Eye (tissue), 1 donor: ENCODE data around the gene SPACA7.
A peak's percentile ranks its signal among the peaks of the same experiment; 100 is the strongest.

Experiments
- DNase-seq: peaks from one replicate; pipeline ENCODE4 v3.0.0-alpha.2; 2015

The SPACA7 gene

GRCh38 chr13:112376050-112376681 lies at the start of gene SPACA7:
TSS of gene SPACA7 (plus strand) at chr13:112376355. CDS start at chr13:112376386, 31 bp downstream.
- DNase-seq = no peak

DNA sequence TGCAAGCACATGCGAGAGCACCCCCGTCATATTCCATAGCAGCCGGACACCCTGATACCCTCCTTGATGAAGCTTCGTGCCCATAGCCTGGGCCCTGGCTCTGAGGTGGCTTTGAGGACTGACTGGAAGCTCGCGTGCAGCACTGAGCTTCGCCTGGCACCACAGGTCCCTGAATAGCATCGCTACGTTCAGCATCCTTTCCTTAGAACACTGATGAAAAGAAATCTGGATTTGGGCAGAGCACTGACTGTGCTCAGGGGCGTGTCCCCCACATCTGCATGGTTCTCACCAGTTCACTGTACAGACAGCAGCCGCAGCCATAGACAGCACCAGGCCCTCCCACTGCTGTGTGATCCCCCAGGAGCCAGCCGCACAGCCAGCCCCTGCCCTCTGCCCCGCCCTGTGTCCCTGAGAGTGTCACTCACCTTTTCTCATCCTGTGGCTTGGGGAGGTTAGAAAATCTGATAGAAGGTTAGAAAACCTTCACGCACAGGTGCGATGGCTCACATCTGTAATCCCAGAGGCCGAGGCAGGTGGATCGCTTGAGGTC lies 49.3 kb upstream of the SPACA7 start:
- DNase-seq = no peak

DNA sequence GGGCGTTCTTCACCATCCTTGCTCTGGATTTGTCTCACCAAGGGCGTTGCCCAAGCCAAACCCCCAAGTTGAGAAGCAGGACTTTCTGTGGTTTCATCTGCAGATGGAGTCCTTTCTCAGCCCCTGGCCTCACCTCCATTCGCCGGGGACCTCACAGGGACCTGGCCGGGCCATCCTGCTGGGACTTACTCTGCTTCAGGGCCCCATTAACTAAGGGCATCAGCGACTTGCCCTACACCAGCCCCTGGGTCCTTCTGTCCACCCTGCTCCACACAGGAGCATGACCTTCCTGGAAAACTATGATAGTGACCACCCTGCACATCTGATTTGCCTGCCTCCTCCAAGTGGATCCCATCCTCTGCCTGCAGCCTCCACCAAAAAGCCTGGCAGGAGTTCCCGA lies 47.2 kb upstream of the SPACA7 start:
- no peak for DNase-seq

GRCh38 chr13:112329376-112329775 lies 46.8 kb upstream of the SPACA7 start:
- DNase-seq = no peak

- no peak for DNase-seq
Observed at GRCh38 chr13:112330066-112330465, 46.1 kb upstream of the SPACA7 start.

- DNase-seq = peak; percentile 69
Observed at GRCh38 chr13:112330479-112331381, 45.4 kb upstream of the SPACA7 start.

- no peak for DNase-seq
Observed at GRCh38 chr13:112331675-112332074, 44.5 kb upstream of the SPACA7 start.

DNA sequence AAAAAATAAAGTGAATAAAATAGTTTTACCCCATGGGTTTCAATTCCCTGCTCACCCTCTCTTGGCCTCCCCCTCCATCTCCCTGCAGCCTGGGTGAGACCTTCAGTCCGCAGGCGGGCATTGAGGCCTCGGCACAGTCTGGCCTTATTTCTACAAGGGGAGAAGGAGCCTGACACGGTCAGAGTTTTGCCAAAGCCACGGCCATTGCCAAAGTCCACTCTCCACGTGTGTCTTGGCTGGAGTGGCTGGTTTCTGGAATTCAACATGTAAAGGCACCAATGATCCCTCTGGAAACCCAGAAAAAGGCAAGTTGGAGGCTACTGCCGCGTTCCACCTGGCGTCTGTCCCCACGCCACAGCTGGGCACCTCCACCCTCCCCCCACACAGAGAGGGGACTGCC lies 43.4 kb upstream of the SPACA7 start:
- no peak for DNase-seq

- no peak for DNase-seq
Observed at GRCh38 chr13:112333756-112334543, 42.2 kb upstream of the SPACA7 start.

- DNase-seq = no peak
Observed at GRCh38 chr13:112335135-112335534, 41.0 kb upstream of the SPACA7 start.

- no peak for DNase-seq
Observed at GRCh38 chr13:112341446-112341845, 34.7 kb upstream of the SPACA7 start.

- no peak for DNase-seq
Observed at GRCh38 chr13:112341976-112342735, 34.0 kb upstream of the SPACA7 start.

- DNase-seq = no peak
Observed at GRCh38 chr13:112342841-112343361, 33.3 kb upstream of the SPACA7 start.

DNA sequence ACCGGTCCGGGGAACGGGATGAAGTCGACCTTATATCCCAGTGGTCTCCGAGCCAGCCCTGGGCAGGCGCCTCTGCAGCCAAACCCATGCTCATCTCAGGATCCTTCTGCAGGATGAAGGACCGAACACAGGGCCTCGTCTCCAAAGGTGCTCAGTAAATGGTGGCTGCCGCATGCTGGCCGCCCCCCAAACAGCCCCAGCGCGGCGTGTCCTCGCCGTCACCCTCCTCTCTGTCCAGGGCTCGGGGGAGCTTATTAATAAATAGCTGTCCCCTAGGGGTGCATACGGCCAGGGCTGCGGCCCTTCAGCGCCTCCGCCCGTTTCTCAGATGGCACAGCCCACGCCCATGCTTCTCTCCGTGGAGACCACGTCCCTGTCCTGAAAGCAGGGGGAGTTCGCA lies 32.6 kb upstream of the SPACA7 start:
- DNase-seq = no peak

DNA sequence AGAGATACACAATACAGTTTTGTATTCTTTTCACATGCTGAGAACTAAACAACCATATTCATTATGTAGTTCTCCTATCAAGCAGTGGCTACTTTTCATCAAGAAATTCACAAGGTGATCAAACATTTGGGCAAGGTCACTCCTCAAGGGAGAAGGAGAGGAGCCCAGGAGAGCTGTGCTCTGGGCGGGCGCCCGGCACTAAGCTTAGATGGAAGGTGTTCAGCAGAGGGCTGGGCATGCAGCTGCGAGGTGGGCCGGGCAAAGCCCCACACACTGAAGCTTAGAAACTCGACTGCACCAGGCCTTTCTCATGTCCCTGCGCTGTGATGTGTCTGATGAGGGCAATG lies 30.4 kb upstream of the SPACA7 start:
- no peak for DNase-seq

- DNase-seq = peak; percentile 72
Observed at GRCh38 chr13:112346173-112346898, 29.8 kb upstream of the SPACA7 start.

DNA sequence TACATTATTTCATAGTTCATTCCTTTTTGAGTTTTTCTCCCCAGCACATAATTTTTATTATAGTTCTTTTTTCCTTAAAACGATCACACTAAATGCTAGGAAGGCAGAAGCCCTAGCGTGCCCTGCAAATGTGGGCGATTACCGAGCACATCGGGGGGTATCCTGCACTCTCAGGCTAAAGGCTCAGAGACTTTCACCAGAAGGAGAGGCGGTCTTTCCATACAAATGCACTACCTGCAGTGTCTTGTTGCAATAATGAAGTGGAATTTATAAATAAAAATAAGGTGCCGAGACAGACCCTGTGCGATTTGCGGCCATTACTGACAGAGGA lies 29.3 kb upstream of the SPACA7 start:
- peak; percentile 28 for DNase-seq

DNA sequence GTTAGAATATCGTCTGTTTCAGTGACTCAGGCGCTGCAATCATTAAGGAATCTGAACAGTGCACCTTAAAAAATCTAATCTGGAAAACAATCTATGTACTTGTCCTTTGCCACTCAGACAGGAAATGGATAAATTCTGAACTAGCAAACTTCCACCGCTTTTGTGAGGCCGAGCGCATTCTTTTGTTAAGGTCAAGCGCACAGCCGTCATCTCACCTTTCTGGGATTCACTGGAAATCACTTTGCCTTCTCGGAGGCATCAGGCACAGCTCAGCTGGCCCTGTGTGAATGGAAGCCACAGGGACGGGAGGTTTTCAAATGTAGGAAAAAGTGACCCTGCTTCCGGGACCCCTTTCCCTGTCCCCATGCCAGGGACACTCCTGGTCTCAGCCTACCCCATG lies 28.2 kb upstream of the SPACA7 start:
- no peak for DNase-seq

DNA sequence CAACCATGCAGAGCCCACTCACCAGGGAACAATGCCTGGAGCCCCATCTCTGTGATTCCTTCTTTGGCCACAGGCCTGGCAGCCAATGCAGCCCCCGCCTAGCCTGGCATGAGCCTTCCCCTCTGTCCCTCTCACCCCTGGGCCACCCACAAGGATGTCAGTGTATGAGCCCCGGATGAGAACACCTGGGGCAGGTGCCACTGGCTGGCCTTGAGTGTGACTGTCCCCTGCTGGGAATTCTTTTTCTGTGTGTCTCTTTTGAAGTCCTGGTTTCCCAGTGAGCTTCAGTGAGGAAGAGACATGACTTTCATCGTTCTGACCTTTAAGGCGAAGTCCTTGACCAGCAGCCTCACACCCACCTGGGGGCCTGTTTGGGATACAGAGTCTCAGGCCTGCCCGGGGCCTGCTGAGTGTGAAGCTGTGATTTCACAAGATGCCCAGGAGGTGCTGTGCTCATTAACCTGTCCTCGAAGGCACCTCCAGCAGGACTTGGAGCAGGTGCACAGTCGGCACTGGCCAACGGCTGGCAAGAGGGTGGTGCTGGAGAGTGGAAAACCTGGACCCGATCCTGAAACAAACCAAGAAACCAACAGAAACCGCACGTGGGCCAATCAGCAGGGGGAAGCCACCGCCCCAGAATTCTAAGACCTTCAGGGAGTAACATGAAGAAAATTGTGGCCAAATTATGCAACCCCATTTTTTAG lies 27.4 kb upstream of the SPACA7 start:
- no peak for DNase-seq

- DNase-seq = no peak
Observed at GRCh38 chr13:112349681-112350080, 26.5 kb upstream of the SPACA7 start.

DNA sequence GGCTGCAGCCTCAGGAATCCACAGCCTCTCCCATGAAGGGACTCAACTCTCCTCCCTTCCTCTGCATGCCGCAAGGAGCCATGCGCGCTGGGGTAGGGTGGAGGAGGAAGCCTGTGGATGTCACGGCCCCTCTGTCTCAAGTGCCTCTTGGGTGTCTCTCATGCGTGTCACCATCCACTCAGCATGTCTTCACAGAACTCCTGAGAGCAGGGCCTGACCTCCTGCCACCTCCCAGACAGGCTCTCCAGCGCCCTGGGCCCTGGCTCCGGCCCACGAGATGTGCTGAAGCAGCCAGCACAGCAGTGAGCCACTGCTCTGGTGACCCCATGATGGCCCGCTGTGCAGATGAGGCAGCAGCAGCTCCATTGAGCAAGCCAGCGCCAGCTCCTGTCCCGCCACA lies 25.9 kb upstream of the SPACA7 start:
- no peak for DNase-seq
